Posterior vena cava (tissue), 2 donors: ENCODE data around the gene PKNOX2. TPM values are rescaled to one million over a fixed set of nuclear protein-coding genes. Genes with fewer than 3 reads are reported as not detected.

Experiments
- DNase-seq: peaks from one replicate; pipeline ENCODE4 v3.0.0-alpha.2; 2020; ENCODE audit warnings: low spot score
- intact Hi-C, 2 donors: fragments of 100-400 bp; cut with DNase I; formaldehyde crosslinking; loops; one replicate each; pipeline versions ENCODE4 v1.14.1 to v1.14.2; 2022 to 2023
- total RNA-seq, 2 donors: library from RNA; stranded (reverse); fragmentation: NEBNext Ultra II Directional; extraction: Animal tissue kit (Norgen Biotek cat#: 25700); gene quantifications; one replicate each; pipeline ENCODE4 v1.2.1, GENCODE V29; 2021
- donor health status: DM: yes; HTN: yes; CAD: no.
- donor health status: DM: yes; HTN: yes; CAD: no.

The PKNOX2 gene
- total RNA-seq, 2 donors from 2014 or later, result 8.2 to 8.3 TPM

GRCh38 chr11:125337836-125338834, 173.6 kb downstream of the PKNOX2 start:
- peak; percentile 67 for DNase-seq
- intact Hi-C loops, result no loop called here

GRCh38 chr11:125338886-125339811, 174.6 kb downstream of the PKNOX2 start:
- intact Hi-C loops, result no loop called here
- peak; percentile 89 for DNase-seq

GRCh38 chr11:125341676-125342075, 177.1 kb downstream of the PKNOX2 start:
- DNase-seq, result peak; percentile 43
- intact Hi-C loops, result no loop called here

- DNase-seq, result peak; percentile 56
- intact Hi-C loops, result no loop called here
These were observed 177.9 kb downstream of the PKNOX2 start for GRCh38 chr11:125342281-125342930.

- peak; percentile 41 for DNase-seq
- intact Hi-C loops, result no loop called here
These were observed 178.7 kb downstream of the PKNOX2 start for GRCh38 chr11:125343086-125343717.

GRCh38 chr11:125343718-125344131, 179.2 kb downstream of the PKNOX2 start:
- intact Hi-C loops, result no loop called here
- DNase-seq, result peak; percentile 73

- intact Hi-C loops, result loop anchor here (5.0 kb wide), 3 partner anchors 42 to 393 kb away; partner anchors contain the start of gene CCDC15 (in 1 of the 2)
These were observed 180.4 kb downstream of the PKNOX2 start for GRCh38 chr11:125344846-125345420.

GRCh38 chr11:125345421-125346178, 181.0 kb downstream of the PKNOX2 start:
- intact Hi-C loops, result loop anchor here (5.0 kb wide), 3 partner anchors 42 to 393 kb away; partner anchors contain the start of gene CCDC15 (in 1 of the 2)

More at GRCh38 chr11:125344846-125345420, 180.4 kb downstream of the PKNOX2 start:
- DNase-seq, result peak; percentile 76

GRCh38 chr11:125346179-125346530, 181.6 kb downstream of the PKNOX2 start:
- intact Hi-C loops, result loop anchor here (5.0 kb wide), 3 partner anchors 41 to 394 kb away; partner anchors contain the start of gene CCDC15 (in 1 of the 2)
- no peak for DNase-seq

More at GRCh38 chr11:125345421-125346178, 181.0 kb downstream of the PKNOX2 start:
- peak; percentile 96 for DNase-seq

GRCh38 chr11:125346565-125347260, 182.2 kb downstream of the PKNOX2 start:
- DNase-seq, result peak; percentile 51
- intact Hi-C loops, result loop anchor here (5.0 kb wide), 3 partner anchors 41 to 394 kb away; partner anchors contain the start of gene CCDC15 (in 1 of the 2)

- DNase-seq, result peak; percentile 34
- intact Hi-C loops, result loop anchor here (5.0 kb wide), 3 partner anchors 40 to 395 kb away; partner anchors contain the start of gene CCDC15 (in 1 of the 2)
These were observed 182.7 kb downstream of the PKNOX2 start for GRCh38 chr11:125347261-125347585.

- peak; percentile 69 for DNase-seq
- intact Hi-C loops, result loop anchor here (2.0 to 5.0 kb wide), 4 partner anchors 39 to 396 kb away; partner anchors contain the start of genes CCDC15 (in 1 of the 2) and PKNOX2 (in 1 of the 2)
These were observed 183.6 kb downstream of the PKNOX2 start for GRCh38 chr11:125348141-125348651.

GRCh38 chr11:125348674-125349309, 184.2 kb downstream of the PKNOX2 start:
- intact Hi-C loops, result loop anchor here (2.0 to 5.0 kb wide), 4 partner anchors 39 to 396 kb away; partner anchors contain the start of genes CCDC15 (in 1 of the 2) and PKNOX2 (in 1 of the 2)
- peak; percentile 85 for DNase-seq

GRCh38 chr11:125350206-125351032, 185.9 kb downstream of the PKNOX2 start:
- peak; percentile 67 for DNase-seq
- intact Hi-C loops, result no loop called here
